B cell (primary cell): ENCODE results near the gene NPEPPS. TPM values are rescaled to one million over a fixed set of nuclear protein-coding genes. Genes with fewer than 3 reads are reported as not detected.

Experiments
- ATAC-seq: fragments of 200-7000 bp; cut with Tn5 transposase; one replicate; pipeline ENCODE4 v1.10.0; 2021; ENCODE audit warnings: low read depth, mild to moderate bottlenecking, moderate number of reproducible peaks, moderate library complexity
- CTCF ChIA-PET: fragments of 350-600 bp; sonication (Branson Sonifier 250); formaldehyde crosslinking; loops from one replicate; lab custom pipeline; 2021; ENCODE audit warnings: antibody characterized with exemption, inconsistent platforms; lab: Charles Lee
- POLR2A ChIA-PET: fragments of 350-600 bp; sonication (Branson Sonifier 250); formaldehyde crosslinking; loops from one replicate; lab custom pipeline; 2021; ENCODE audit warnings: antibody characterized with exemption; lab: Charles Lee
- DNase-seq: peaks from one replicate; pipeline ENCODE4 v3.0.0; 2013
- H2AFZ ChIP-seq: 2 replicates; pipeline ENCODE4 v1.6.1; 2012; ENCODE audit warnings: mild to moderate bottlenecking, low read depth, low read length; ENCODE audit not compliant: insufficient read depth, poor library complexity, severe bottlenecking
- H3K27ac ChIP-seq, 2 donors: 1 replicate in 1 of 2; 2 replicates in 1 of 2; pipeline ENCODE4 v1.5.1; 2012 to 2013; ENCODE audit warnings: low read length in 2 of 2, mild to moderate bottlenecking in 2 of 2, moderate library complexity in 1 of 2
- H3K27me3 ChIP-seq, 4 experiments: fragments of 200-600 bp in 1 of 4; sonication (generic) in 1 of 4; replicated peaks in 1 of 4; 1 replicate in 2 of 4; 2 replicates in 2 of 4; pipeline versions ENCODE4 v1.6.1 to v1.7.0; 2013 to 2016; ENCODE audit warnings: low read length in 3 of 4, mild to moderate bottlenecking in 2 of 4, mixed read lengths in 1 of 4, moderate library complexity in 1 of 4; ENCODE audit not compliant: insufficient read depth in 4 of 4, control insufficient read depth in 3 of 4; ENCODE audit errors: control extremely low read depth in 1 of 4
- H3K36me3 ChIP-seq, 2 experiments: replicated peaks in 1 of 2; 1 replicate in 1 of 2; 2 replicates in 1 of 2; pipeline versions ENCODE4 v1.6.1 to v1.7.1; 2013; ENCODE audit warnings: low read length in 1 of 2; ENCODE audit not compliant: insufficient read depth in 2 of 2, control insufficient read depth in 1 of 2; ENCODE audit errors: control extremely low read depth in 1 of 2, extremely low read depth in 1 of 2
- H3K4me1 ChIP-seq, 2 donors: fragments of 200-600 bp in 1 of 2; sonication (generic) in 1 of 2; 1 replicate in 1 of 2; 2 replicates in 1 of 2; pipeline versions ENCODE4 v1.5.1 to v1.6.1; 2013 to 2017; ENCODE audit warnings: low read length in 2 of 2; ENCODE audit not compliant: control insufficient read depth in 2 of 2, insufficient read depth in 2 of 2
- H3K4me2 ChIP-seq: replicated peaks from 2 replicates; pipeline ENCODE3; 2012; ENCODE audit warnings: mild to moderate bottlenecking, low read depth, low read length; ENCODE audit not compliant: poor library complexity, severe bottlenecking
- H3K4me3 ChIP-seq, 5 experiments: fragments of 200-600 bp in 1 of 5; sonication (generic) in 1 of 5; 1 replicate in 3 of 5; 2 replicates in 2 of 5; pipeline versions ENCODE4 v1.5.1 to v1.7.0; 2011 to 2016; ENCODE audit warnings: low read length in 4 of 5, mild to moderate bottlenecking in 4 of 5, low read depth in 2 of 5, control low read depth in 1 of 5, moderate library complexity in 1 of 5; ENCODE audit not compliant: insufficient read depth in 1 of 5; ENCODE audit errors: control extremely low read depth in 1 of 5, extremely low read depth in 1 of 5
- H3K79me2 ChIP-seq: fragments of 200-600 bp; sonication (generic); one replicate; pipeline ENCODE4 v1.6.0; 2016; ENCODE audit warnings: low read length; ENCODE audit not compliant: control insufficient read depth, insufficient read depth
- H3K9ac ChIP-seq: fragments of 200-600 bp; sonication (generic); 2 replicates; pipeline ENCODE4 v1.6.1; 2017; ENCODE audit warnings: mild to moderate bottlenecking, low read length, moderate library complexity
- H3K9me3 ChIP-seq, 3 donors: one replicate each; pipeline versions ENCODE4 v1.6.1 to v1.7.1; 2013; ENCODE audit warnings: low read length in 2 of 3; ENCODE audit not compliant: control insufficient read depth in 2 of 3, insufficient read depth in 1 of 3; ENCODE audit errors: control extremely low read depth in 1 of 3
- H4K20me1 ChIP-seq: 2 replicates; pipeline ENCODE4 v1.6.0; 2012; ENCODE audit warnings: mild to moderate bottlenecking, low read length; ENCODE audit not compliant: insufficient read depth, control insufficient read depth, poor library complexity, severe bottlenecking
- H3K27ac Mint-ChIP-seq: one replicate; pipeline ENCODE4 v1.8.0; 2021; ENCODE audit warnings: mixed read lengths
- H3K27me3 Mint-ChIP-seq: one replicate; pipeline ENCODE4 v1.8.0; 2021; ENCODE audit warnings: mixed read lengths
- H3K4me1 Mint-ChIP-seq: one replicate; pipeline ENCODE4 v1.8.0; 2021; ENCODE audit warnings: mixed read lengths
- H3K4me3 Mint-ChIP-seq: one replicate; pipeline ENCODE4 v1.8.0; 2021; ENCODE audit warnings: mixed read lengths
- H3K9me3 Mint-ChIP-seq: one replicate; pipeline ENCODE4 v1.8.0; 2022; ENCODE audit warnings: mixed read lengths; ENCODE audit not compliant: insufficient read depth
- EZH2 ChIP-seq: IDR thresholded peaks from 2 replicates; pipeline ENCODE4 v1.6.1; 2012; ENCODE audit warnings: borderline replicate concordance, low read depth, mild to moderate bottlenecking, moderate library complexity, low read length; ENCODE audit not compliant: insufficient read depth, poor library complexity, severe bottlenecking
- WGBS: methylation state at CpG from one replicate; pipeline ENCODE4 v1.1.5; 2013; ENCODE audit warnings: missing lambda C conversion rate; ENCODE audit not compliant: insufficient coverage; 5-methylcytosine and 5-hydroxymethylcytosine counted together
- intact Hi-C: fragments of 100-400 bp; cut with micrococcal nuclease; formaldehyde crosslinking; loops from one replicate; pipeline ENCODE4 v1.10.0; 2022
- polyA plus RNA-seq: library from polyadenylated mRNA; depleted of rRNA; stranded (reverse); fragments of >200 nt; gene quantifications from 2 replicates; pipeline ENCODE4 v1.2.3, GENCODE V29; 2012
- total RNA-seq, 2 donors: library from RNA; stranded (reverse); fragments of 120-200 nt in 1 of 2; gene quantifications; 1 replicate in 1 of 2; 2 replicates in 1 of 2; pipeline versions ENCODE4 v1.2.3 to v1.2.4, GENCODE V29; 2013 to 2022
- TF ChIP-seq, protein P1 (sequence below): fragments of 200-600 bp; IDR thresholded peaks from one replicate; pipeline ENCODE4 v1.8.0; 2022; ENCODE audit warnings: antibody characterized with exemption, mild to moderate bottlenecking

The NPEPPS gene
- total and polyA plus RNA-seq, 2 donors (not counting 1 experiment from before 2014, with no cell fraction given), result 47.8 to 160 TPM

DNA sequence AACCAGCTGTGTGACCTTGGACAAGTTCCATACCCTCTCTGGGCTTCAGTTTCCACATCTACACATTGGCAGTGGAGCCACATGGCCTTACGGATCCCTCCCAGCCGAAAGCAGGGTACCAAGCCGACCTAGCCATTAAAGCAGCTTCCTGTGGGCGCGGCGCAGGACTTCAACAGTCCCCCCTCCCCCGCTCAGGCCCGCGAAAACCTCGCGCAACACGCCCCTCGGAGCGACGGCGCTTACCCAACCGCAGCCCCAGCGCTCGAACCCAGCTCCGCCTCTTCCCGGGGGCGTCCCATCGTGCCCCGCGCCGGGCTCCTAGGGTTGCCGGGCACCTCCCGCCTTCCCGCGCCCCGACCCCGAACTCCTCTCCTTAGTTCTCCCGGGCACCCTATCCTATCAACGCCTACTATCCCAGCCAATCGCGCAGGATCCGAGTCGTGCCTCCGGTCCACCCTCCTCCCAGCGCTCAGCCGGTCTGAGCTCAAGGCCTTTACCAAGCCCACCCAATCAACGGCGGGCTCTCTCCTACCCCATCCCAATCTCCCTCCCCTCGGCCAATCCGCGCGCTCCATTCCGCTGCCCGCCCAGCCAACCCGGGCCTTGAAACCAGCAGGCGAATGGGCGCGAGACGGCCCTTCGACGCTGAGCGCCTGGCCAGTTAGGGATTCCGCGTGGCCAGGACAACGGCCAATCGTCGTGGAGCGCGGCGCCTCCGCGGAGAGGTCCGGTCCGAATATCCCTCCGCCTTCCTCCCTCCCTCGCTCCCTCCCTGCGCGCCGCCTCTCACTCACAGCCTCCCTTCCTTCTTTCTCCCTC lies 118.5 kb downstream of the NPEPPS start, which contains the start of gene KPNB1:
TSS of gene KPNB1 (plus strand) at position 767 of the 819 bp plus-strand sequence. CDS start 326 bp downstream, outside the sequence.
- Histone ChIP-seq H3K4me2 (peak within 1 kb of the TSS; percentile 86), H3K27ac (peak within 1 kb of the TSS; percentile 76 to 84), H3K27me3 (no peaks in the 10 kb centered on the region), H3K79me2 (peaks cover 47% of the 10 kb centered on the region), H3K36me3 (peaks cover 3 to 26% of the 10 kb centered on the region in 2 experiments), H2AFZ (peak within 1 kb of the TSS; percentile 95), H3K9me3 (no peaks in the 10 kb centered on the region), H4K20me1 (peaks cover 19% of the 10 kb centered on the region), H3K9ac (peak within 1 kb of the TSS; percentile 80), H3K4me3 (peak within 1 kb of the TSS; percentile 76 to 93 (median 83)), H3K4me1 (peaks cover 32% of the 10 kb centered on the region in 2 donors)
- under 1% methylated on average over 70 of the region's 74 CpGs for WGBS
- intact Hi-C loops, result loop anchor here (1.0 kb wide), 4 partner anchors 11 to 247 kb away; partner anchors contain the start of genes SP2 and TBX21
- H3K27me3 Mint-ChIP-seq, result no peaks in the 10 kb centered on the region
- H3K4me1 Mint-ChIP-seq, result peaks cover 44% of the 10 kb centered on the region
- peak; percentile 99 for DNase-seq
- no peak for TF ChIP-seq EZH2
- TF ChIP-seq, protein P1, sequence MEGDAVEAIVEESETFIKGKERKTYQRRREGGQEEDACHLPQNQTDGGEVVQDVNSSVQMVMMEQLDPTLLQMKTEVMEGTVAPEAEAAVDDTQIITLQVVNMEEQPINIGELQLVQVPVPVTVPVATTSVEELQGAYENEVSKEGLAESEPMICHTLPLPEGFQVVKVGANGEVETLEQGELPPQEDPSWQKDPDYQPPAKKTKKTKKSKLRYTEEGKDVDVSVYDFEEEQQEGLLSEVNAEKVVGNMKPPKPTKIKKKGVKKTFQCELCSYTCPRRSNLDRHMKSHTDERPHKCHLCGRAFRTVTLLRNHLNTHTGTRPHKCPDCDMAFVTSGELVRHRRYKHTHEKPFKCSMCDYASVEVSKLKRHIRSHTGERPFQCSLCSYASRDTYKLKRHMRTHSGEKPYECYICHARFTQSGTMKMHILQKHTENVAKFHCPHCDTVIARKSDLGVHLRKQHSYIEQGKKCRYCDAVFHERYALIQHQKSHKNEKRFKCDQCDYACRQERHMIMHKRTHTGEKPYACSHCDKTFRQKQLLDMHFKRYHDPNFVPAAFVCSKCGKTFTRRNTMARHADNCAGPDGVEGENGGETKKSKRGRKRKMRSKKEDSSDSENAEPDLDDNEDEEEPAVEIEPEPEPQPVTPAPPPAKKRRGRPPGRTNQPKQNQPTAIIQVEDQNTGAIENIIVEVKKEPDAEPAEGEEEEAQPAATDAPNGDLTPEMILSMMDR, result no peak
- CTCF ChIA-PET, result interaction anchor here (0.5 to 11.8 kb wide), 10 partner anchors 9 to 1642 kb away, joined by 3 to 108 read pairs (median 3); no protein-coding TSS in a partner anchor
- H3K9me3 Mint-ChIP-seq, result no peaks in the 10 kb centered on the region
- POLR2A ChIA-PET, result interaction anchor here (0.5 to 2.6 kb wide), 14 partner anchors 11 to 1722 kb away, joined by 3 to 39 read pairs (median 4); partner anchors contain the start of genes EFCAB13, SCRN2 and SP2
- H3K27ac Mint-ChIP-seq, result peak within 1 kb of the TSS; percentile 98
- H3K4me3 Mint-ChIP-seq, result peak within 1 kb of the TSS; percentile 98
- peak; percentile 79 for ATAC-seq
